ENCODE results near the gene SCUBE2. TPM values are rescaled to one million over a fixed set of nuclear protein-coding genes. Genes with fewer than 3 reads are reported as not detected.

SCUBE2 gene
- total and polyA plus RNA-seq, 4 donors, result 0.14 to 1.4 (median 0.42) TPM; not detected in 1

DNA sequence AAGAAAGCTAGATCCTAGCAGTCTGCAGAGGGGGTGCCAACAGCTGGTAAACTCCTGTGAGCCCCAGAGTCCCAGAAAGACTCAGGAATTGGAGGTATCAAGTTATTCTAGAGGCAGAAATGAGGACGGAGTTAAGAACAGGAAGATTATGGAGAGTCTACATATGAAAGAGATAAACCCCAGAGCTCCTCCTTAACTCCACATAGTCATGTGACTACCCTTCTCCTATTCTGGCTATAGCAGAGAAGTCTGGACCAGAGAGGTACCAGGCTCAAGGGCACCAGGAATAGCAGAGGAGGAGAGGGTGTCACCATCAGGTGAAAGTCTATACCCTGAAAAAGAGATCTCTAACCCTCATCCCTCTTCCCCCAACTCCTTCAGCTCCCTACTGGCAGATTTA is 29.6 kb downstream of the SCUBE2 start:
- Histone ChIP-seq H3K27ac (ENCODE audit: low read depth in 1 of 2, low read length in 2 of 2) (no peak overlapping the region), H3K27me3 (ENCODE audit: control insufficient read depth in 4 of 4, insufficient read depth in 4 of 4, low read length in 3 of 4) (no peaks in the 10 kb centered on the region), H3K4me1 (ENCODE audit: control insufficient read depth in 4 of 4, insufficient read depth in 4 of 4, low read length in 3 of 4) (no peaks in the 10 kb centered on the region), H3K9ac (ENCODE audit: low read depth in 1 of 2, low read length in 2 of 2) (no peak overlapping the region), H3K4me3 (ENCODE audit: low read depth in 1 of 3, low read length in 3 of 3) (no peak overlapping the region), H3K36me3 (ENCODE audit: control insufficient read depth in 4 of 4, insufficient read depth in 3 of 4, low read depth in 1 of 4, low read length in 3 of 4) (no peaks in the 10 kb centered on the region), H3K9me3 (ENCODE audit: control insufficient read depth in 4 of 4, low read length in 3 of 4) (no peaks in the 10 kb centered on the region)
- no peak for DNase-seq (ENCODE audit: low spot score)
- WGBS, result 81% methylated on average over 1 of the region's 1 CpG
- TF ChIP-seq, protein P1, sequence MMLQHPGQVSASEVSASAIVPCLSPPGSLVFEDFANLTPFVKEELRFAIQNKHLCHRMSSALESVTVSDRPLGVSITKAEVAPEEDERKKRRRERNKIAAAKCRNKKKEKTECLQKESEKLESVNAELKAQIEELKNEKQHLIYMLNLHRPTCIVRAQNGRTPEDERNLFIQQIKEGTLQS (IDR thresholded peaks at IDR 0.05), result no peak
- TF ChIP-seq, protein P2, sequence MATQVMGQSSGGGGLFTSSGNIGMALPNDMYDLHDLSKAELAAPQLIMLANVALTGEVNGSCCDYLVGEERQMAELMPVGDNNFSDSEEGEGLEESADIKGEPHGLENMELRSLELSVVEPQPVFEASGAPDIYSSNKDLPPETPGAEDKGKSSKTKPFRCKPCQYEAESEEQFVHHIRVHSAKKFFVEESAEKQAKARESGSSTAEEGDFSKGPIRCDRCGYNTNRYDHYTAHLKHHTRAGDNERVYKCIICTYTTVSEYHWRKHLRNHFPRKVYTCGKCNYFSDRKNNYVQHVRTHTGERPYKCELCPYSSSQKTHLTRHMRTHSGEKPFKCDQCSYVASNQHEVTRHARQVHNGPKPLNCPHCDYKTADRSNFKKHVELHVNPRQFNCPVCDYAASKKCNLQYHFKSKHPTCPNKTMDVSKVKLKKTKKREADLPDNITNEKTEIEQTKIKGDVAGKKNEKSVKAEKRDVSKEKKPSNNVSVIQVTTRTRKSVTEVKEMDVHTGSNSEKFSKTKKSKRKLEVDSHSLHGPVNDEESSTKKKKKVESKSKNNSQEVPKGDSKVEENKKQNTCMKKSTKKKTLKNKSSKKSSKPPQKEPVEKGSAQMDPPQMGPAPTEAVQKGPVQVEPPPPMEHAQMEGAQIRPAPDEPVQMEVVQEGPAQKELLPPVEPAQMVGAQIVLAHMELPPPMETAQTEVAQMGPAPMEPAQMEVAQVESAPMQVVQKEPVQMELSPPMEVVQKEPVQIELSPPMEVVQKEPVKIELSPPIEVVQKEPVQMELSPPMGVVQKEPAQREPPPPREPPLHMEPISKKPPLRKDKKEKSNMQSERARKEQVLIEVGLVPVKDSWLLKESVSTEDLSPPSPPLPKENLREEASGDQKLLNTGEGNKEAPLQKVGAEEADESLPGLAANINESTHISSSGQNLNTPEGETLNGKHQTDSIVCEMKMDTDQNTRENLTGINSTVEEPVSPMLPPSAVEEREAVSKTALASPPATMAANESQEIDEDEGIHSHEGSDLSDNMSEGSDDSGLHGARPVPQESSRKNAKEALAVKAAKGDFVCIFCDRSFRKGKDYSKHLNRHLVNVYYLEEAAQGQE (IDR thresholded peaks at IDR 0.05), result no peak
- TF ChIP-seq, protein P3, sequence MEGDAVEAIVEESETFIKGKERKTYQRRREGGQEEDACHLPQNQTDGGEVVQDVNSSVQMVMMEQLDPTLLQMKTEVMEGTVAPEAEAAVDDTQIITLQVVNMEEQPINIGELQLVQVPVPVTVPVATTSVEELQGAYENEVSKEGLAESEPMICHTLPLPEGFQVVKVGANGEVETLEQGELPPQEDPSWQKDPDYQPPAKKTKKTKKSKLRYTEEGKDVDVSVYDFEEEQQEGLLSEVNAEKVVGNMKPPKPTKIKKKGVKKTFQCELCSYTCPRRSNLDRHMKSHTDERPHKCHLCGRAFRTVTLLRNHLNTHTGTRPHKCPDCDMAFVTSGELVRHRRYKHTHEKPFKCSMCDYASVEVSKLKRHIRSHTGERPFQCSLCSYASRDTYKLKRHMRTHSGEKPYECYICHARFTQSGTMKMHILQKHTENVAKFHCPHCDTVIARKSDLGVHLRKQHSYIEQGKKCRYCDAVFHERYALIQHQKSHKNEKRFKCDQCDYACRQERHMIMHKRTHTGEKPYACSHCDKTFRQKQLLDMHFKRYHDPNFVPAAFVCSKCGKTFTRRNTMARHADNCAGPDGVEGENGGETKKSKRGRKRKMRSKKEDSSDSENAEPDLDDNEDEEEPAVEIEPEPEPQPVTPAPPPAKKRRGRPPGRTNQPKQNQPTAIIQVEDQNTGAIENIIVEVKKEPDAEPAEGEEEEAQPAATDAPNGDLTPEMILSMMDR (IDR thresholded peaks at IDR 0.05; ENCODE audit: low read depth, low read length, missing input control), result no peak
- TF ChIP-seq TAF1 (conservative IDR thresholded peaks at IDR 0.05) (no peak), FOXA2 (IDR thresholded peaks at IDR 0.05) (no peak), HNF4A (conservative IDR thresholded peaks at IDR 0.05) (no peak), RAD21 (IDR thresholded peaks at IDR 0.05) (no peak), JUND (IDR thresholded peaks at IDR 0.05) (no peak), SP1 (IDR thresholded peaks at IDR 0.05) (no peak), GABPA (IDR thresholded peaks at IDR 0.05 in 1 of 2, conservative IDR thresholded peaks at IDR 0.05 in 1 of 2) (no peak), EGR1 (IDR thresholded peaks at IDR 0.05; ENCODE audit: low read depth in 2 of 2) (no peak), YY1 (IDR thresholded peaks at IDR 0.05) (no peak), FOXA1 (IDR thresholded peaks at IDR 0.05) (no peak), NR2F2 (IDR thresholded peaks at IDR 0.05) (no peak), HNF4G (IDR thresholded peaks at IDR 0.05) (no peak), RXRA (IDR thresholded peaks at IDR 0.05) (no peak)
- TF ChIP-seq, protein P4, sequence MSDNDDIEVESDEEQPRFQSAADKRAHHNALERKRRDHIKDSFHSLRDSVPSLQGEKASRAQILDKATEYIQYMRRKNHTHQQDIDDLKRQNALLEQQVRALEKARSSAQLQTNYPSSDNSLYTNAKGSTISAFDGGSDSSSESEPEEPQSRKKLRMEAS (IDR thresholded peaks at IDR 0.05), result no peak
- TF ChIP-seq, protein P5, sequence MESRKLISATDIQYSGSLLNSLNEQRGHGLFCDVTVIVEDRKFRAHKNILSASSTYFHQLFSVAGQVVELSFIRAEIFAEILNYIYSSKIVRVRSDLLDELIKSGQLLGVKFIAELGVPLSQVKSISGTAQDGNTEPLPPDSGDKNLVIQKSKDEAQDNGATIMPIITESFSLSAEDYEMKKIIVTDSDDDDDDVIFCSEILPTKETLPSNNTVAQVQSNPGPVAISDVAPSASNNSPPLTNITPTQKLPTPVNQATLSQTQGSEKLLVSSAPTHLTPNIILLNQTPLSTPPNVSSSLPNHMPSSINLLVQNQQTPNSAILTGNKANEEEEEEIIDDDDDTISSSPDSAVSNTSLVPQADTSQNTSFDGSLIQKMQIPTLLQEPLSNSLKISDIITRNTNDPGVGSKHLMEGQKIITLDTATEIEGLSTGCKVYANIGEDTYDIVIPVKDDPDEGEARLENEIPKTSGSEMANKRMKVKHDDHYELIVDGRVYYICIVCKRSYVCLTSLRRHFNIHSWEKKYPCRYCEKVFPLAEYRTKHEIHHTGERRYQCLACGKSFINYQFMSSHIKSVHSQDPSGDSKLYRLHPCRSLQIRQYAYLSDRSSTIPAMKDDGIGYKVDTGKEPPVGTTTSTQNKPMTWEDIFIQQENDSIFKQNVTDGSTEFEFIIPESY (IDR thresholded peaks at IDR 0.05), result no peak
